Stimulated activated CD8-positive, alpha-beta memory T cell treated with anti-CD3 and anti-CD28 coated beads, Interleukin-7, amount 100 ng/mL, for 4 hours (primary cell): ENCODE measurements around the gene ARAP1.
A peak's percentile ranks its signal among the peaks of the same experiment; 100 is the strongest.

ENCODE experiments used
- DNase-seq, 2 donors: peaks; one replicate each; pipeline ENCODE4 v3.0.0-alpha.2; 2020; ENCODE audit warnings: low read depth in 2 of 2

ARAP1 gene

GRCh38 chr11:72724851-72725723, 27.1 kb downstream of the ARAP1 start:
- peak; percentile 65 to 67 for DNase-seq

GRCh38 chr11:72724021-72724551, 28.1 kb downstream of the ARAP1 start:
- DNase-seq = no peak

GRCh38 chr11:72723508-72723907, 28.7 kb downstream of the ARAP1 start:
- no peak for DNase-seq

- DNase-seq = peak; percentile 75
Measured at GRCh38 chr11:72722050-72722748, 30.0 kb downstream of the ARAP1 start.

- DNase-seq = peak in 1 of 2 donors; percentile 41
Measured at GRCh38 chr11:72721689-72722049, 30.5 kb downstream of the ARAP1 start.

- no peak for DNase-seq
Measured at GRCh38 chr11:72721276-72721675, 30.9 kb downstream of the ARAP1 start.

- DNase-seq = no peak
Measured at GRCh38 chr11:72720784-72721183, 31.4 kb downstream of the ARAP1 start.

- DNase-seq = no peak
Measured at GRCh38 chr11:72720047-72720446, 32.2 kb downstream of the ARAP1 start.

GRCh38 chr11:72719551-72719950, 32.7 kb downstream of the ARAP1 start:
- no peak for DNase-seq

- no peak for DNase-seq
Measured at GRCh38 chr11:72719144-72719543, 33.1 kb downstream of the ARAP1 start.

- no peak for DNase-seq
Measured at GRCh38 chr11:72718101-72718501, 34.1 kb downstream of the ARAP1 start.

- DNase-seq = no peak
Measured at GRCh38 chr11:72716788-72717435, 35.3 kb downstream of the ARAP1 start.

GRCh38 chr11:72716290-72716689, 35.9 kb downstream of the ARAP1 start:
- DNase-seq = no peak

GRCh38 chr11:72712841-72713240, 39.4 kb downstream of the ARAP1 start:
- DNase-seq = no peak

- DNase-seq = no peak
Measured at GRCh38 chr11:72712168-72712751, 39.9 kb downstream of the ARAP1 start.

- no peak for DNase-seq
Measured at GRCh38 chr11:72711141-72711540, 41.1 kb downstream of the ARAP1 start.

- DNase-seq = no peak
Measured at GRCh38 chr11:72710278-72710677, 41.9 kb downstream of the ARAP1 start.

- no peak for DNase-seq
Measured at GRCh38 chr11:72709478-72710238, 42.5 kb downstream of the ARAP1 start.

- DNase-seq = no peak
Measured at GRCh38 chr11:72707032-72707431, 45.2 kb downstream of the ARAP1 start.

GRCh38 chr11:72706579-72706978, 45.6 kb downstream of the ARAP1 start:
- no peak for DNase-seq
